ENCODE measurements around the gene MTG2. TPM values are rescaled to one million over a fixed set of nuclear protein-coding genes. Genes with fewer than 3 reads are reported as not detected.

MTG2 gene
- polyA plus RNA-seq, 1 of the 3 experiments (the other 2 are of a cell fraction): 42.9 TPM

- WGBS (ENCODE audit: low lambda C conversion rate): 95% methylated on average over 23 of the region's 24 CpGs
- no peak overlapping the region for H3K9ac ChIP-seq
- ChIA-PET POLR2A (no interaction called here), CTCF (interaction anchor here (1.0 to 1.2 kb wide), 2 partner anchors 8 to 139 kb away, joined by 5 read pairs; no protein-coding TSS in a partner anchor)
- no peaks in the 10 kb centered on the region for H3K9me3 ChIP-seq
- H2AFZ ChIP-seq (ENCODE audit: low read depth): no peak overlapping the region
- peaks cover 94% of the 10 kb centered on the region for H3K79me2 ChIP-seq (ENCODE audit: insufficient read depth)
- DNase-seq: no peak
- H3K27ac ChIP-seq (ENCODE audit: low read depth in 2 of 2, low read length in 1 of 2): no peak overlapping the region
- H3K9me2 ChIP-seq: no peaks in the 10 kb centered on the region
- no peak overlapping the region for H3K4me2 ChIP-seq
- H3F3A ChIP-seq (replicated peaks; ENCODE audit: insufficient read depth): no peaks in the 10 kb centered on the region
- peaks cover 89% of the 10 kb centered on the region for H4K20me1 ChIP-seq (ENCODE audit: insufficient read depth)
- no peaks in the 10 kb centered on the region for H3K27me3 ChIP-seq (ENCODE audit: insufficient read depth)
- TF ChIP-seq RFX5 (IDR thresholded peaks at IDR 0.05; ENCODE audit: low read length): no peak
- TF ChIP-seq ELF1 (IDR thresholded peaks at IDR 0.05): no peak
- TF ChIP-seq TCF12 (IDR thresholded peaks at IDR 0.05): no peak
- TF ChIP-seq RAD21 (IDR thresholded peaks at IDR 0.05; ENCODE audit: low read length): no peak
- no peak for TF ChIP-seq FOXJ3 (CRISPR knock-in tag; IDR thresholded peaks at IDR 0.05)
- no peak for TF ChIP-seq REST (IDR thresholded peaks at IDR 0.05; ENCODE audit: low read depth, low read length)
- no peak for TF ChIP-seq IRF3 (IDR thresholded peaks at IDR 0.05; ENCODE audit: low read depth, low read length)
- TF ChIP-seq PBX3 (IDR thresholded peaks at IDR 0.05): no peak
- no peak for TF ChIP-seq RCOR1 (IDR thresholded peaks at IDR 0.05; ENCODE audit: low read length)
- no peak for TF ChIP-seq CHD2 (IDR thresholded peaks at IDR 0.05; ENCODE audit: low read length, partially characterized antibody)
- TF ChIP-seq RXRA (IDR thresholded peaks at IDR 0.05; ENCODE audit: borderline replicate concordance, low read depth): no peak
- no peak overlapping the region for H3K4me3 ChIP-seq (ENCODE audit: low read depth in 2 of 2, low read length in 1 of 2)
- H3K36me3 ChIP-seq (replicated peaks in 1 of 2; ENCODE audit: control insufficient read depth in 1 of 2, insufficient read depth in 2 of 2, low read length in 1 of 2): peaks cover 13 to 16% of the 10 kb centered on the region in 2 experiments
- peaks cover 0 to 10% of the 10 kb centered on the region in 2 experiments; a peak in 2 of 4 replicates for H3K4me1 ChIP-seq (ENCODE audit: control insufficient read depth in 1 of 2, insufficient read depth in 2 of 2, low read depth in 1 of 2, low read length in 1 of 2)
Measured at GRCh38 chr20:62149532-62150309, 33.1 kb upstream of the MTG2 start.

GRCh38 chr20:62150310-62150575 is 32.6 kb upstream of the MTG2 start:
- Histone ChIP-seq H4K20me1 (ENCODE audit: insufficient read depth) (peaks cover 89% of the 10 kb centered on the region), H2AFZ (ENCODE audit: low read depth) (no peak overlapping the region), H3K9me2 (no peaks in the 10 kb centered on the region), H3K36me3 (replicated peaks in 1 of 2; ENCODE audit: control insufficient read depth in 1 of 2, insufficient read depth in 2 of 2, low read length in 1 of 2) (peaks cover 13 to 16% of the 10 kb centered on the region in 2 experiments), H3F3A (replicated peaks; ENCODE audit: insufficient read depth) (no peaks in the 10 kb centered on the region), H3K4me2 (no peak overlapping the region), H3K27ac (ENCODE audit: low read depth in 2 of 2, low read length in 1 of 2) (no peak overlapping the region), H3K79me2 (ENCODE audit: insufficient read depth) (peaks cover 94% of the 10 kb centered on the region), H3K4me1 (ENCODE audit: control insufficient read depth in 1 of 2, insufficient read depth in 2 of 2, low read depth in 1 of 2, low read length in 1 of 2) (peaks cover 0 to 5% of the 10 kb centered on the region in 2 experiments; a peak in 1 of 4 replicates), H3K4me3 (ENCODE audit: low read depth in 2 of 2, low read length in 1 of 2) (no peak overlapping the region), H3K9ac (no peak overlapping the region), H3K9me3 (no peaks in the 10 kb centered on the region), H3K27me3 (ENCODE audit: insufficient read depth) (no peaks in the 10 kb centered on the region)
- whole genome bisulfite sequencing (ENCODE audit: low lambda C conversion rate): 96% methylated on average over 4 of the region's 11 CpGs
- no peak for DNase-seq
- POLR2A ChIA-PET: no interaction called here
- TF ChIP-seq ELF1 (IDR thresholded peaks at IDR 0.05) (no peak), TEAD4 (IDR thresholded peaks at IDR 0.05; ENCODE audit: borderline replicate concordance, insufficient read depth) (no peak), GATA2 (CRISPR knock-in tag; IDR thresholded peaks at IDR 0.05) (no peak), GABPA (IDR thresholded peaks at IDR 0.05; ENCODE audit: low read depth) (no peak), RAD21 (IDR thresholded peaks at IDR 0.05; ENCODE audit: low read length) (no peak), JUND (IDR thresholded peaks at IDR 0.05) (no peak), IRF3 (IDR thresholded peaks at IDR 0.05; ENCODE audit: low read depth, low read length) (no peak), FOSL2 (IDR thresholded peaks at IDR 0.05; ENCODE audit: borderline replicate concordance, low read depth) (no peak)
- CTCF ChIA-PET: interaction anchor here (1.0 to 1.2 kb wide), 2 partner anchors 9 to 139 kb away, joined by 5 read pairs; no protein-coding TSS in a partner anchor
